Smooth muscle cell (in vitro differentiated cells): Measurements from ENCODE around the gene NCAN. TPM values are rescaled to one million over a fixed set of nuclear protein-coding genes. Genes with fewer than 3 reads are reported as not detected.

ENCODE experiments used
- DNase-seq: peaks from one replicate; lab custom pipeline; 2025; ENCODE audit not compliant: unreplicated experiment; lab: John Stamatoyannopoulos, UW
- H2AFZ ChIP-seq: fragments of 200-600 bp; sonication (generic); 2 replicates; pipeline ENCODE4 v1.6.0; 2016; ENCODE audit warnings: antibody characterized with exemption, low read depth, mild to moderate bottlenecking
- H3F3A ChIP-seq: fragments of 200-600 bp; sonication (generic); 2 replicates; pipeline ENCODE4 v1.6.0; 2017; ENCODE audit warnings: antibody characterized with exemption, low read depth
- H3K27ac ChIP-seq: fragments of 200-600 bp; sonication (generic); 2 replicates; pipeline ENCODE4 v1.5.1; 2016; ENCODE audit warnings: low read depth, mild to moderate bottlenecking
- H3K27me3 ChIP-seq: fragments of 200-600 bp; sonication (generic); 2 replicates; pipeline ENCODE4 v1.6.1; 2016; ENCODE audit warnings: low read depth, mild to moderate bottlenecking
- H3K36me3 ChIP-seq: fragments of 200-600 bp; sonication (generic); 2 replicates; pipeline ENCODE4 v1.5.1; 2016; ENCODE audit warnings: low read depth
- H3K4me1 ChIP-seq: fragments of 200-600 bp; sonication (generic); 2 replicates; pipeline ENCODE4 v1.5.1; 2016; ENCODE audit warnings: low read depth
- H3K4me2 ChIP-seq: fragments of 200-600 bp; sonication (generic); 2 replicates; pipeline ENCODE4 v1.6.0; 2016; ENCODE audit warnings: mild to moderate bottlenecking
- H3K4me3 ChIP-seq: fragments of 200-600 bp; sonication (generic); 2 replicates; pipeline ENCODE4 v1.5.1; 2016; ENCODE audit warnings: mild to moderate bottlenecking
- H3K79me2 ChIP-seq: fragments of 200-600 bp; sonication (generic); 2 replicates; pipeline ENCODE4 v1.6.0; 2016; ENCODE audit warnings: low read depth, mild to moderate bottlenecking
- H3K9ac ChIP-seq: fragments of 200-600 bp; sonication (generic); 2 replicates; pipeline ENCODE4 v1.6.0; 2016; ENCODE audit warnings: low read depth
- H3K9me3 ChIP-seq: fragments of 200-600 bp; sonication (generic); replicated peaks from 2 replicates; pipeline ENCODE4 v1.5.1; 2016; ENCODE audit warnings: low read depth
- H4K20me1 ChIP-seq: fragments of 200-600 bp; sonication (generic); 2 replicates; pipeline ENCODE4 v1.6.0; 2016; ENCODE audit warnings: low read depth
- CTCF ChIP-seq: fragments of 200-600 bp; sonication (generic); IDR thresholded peaks from 2 replicates; pipeline ENCODE4 v1.5.1; 2017; ENCODE audit warnings: borderline replicate concordance, mild to moderate bottlenecking, antibody characterized with exemption; ENCODE audit not compliant: insufficient read depth, poor library complexity, severe bottlenecking
- WGBS: methylation state at CpG from one replicate; pipeline ENCODE4 v1.1.7; 2016; ENCODE audit warnings: low lambda C conversion rate; 5-methylcytosine and 5-hydroxymethylcytosine counted together
- polyA plus RNA-seq: library from polyadenylated mRNA; unstranded; fragments of >200 nt; fragmentation: Nextera tagmentation; extraction: Ambion mirVana; gene quantifications from 2 replicates; pipeline ENCODE4 v1.2.1, GENCODE V29; 2016
- total RNA-seq: library from RNA; depleted of rRNA; stranded (reverse); fragments of >200 nt; gene quantifications from 2 replicates; pipeline ENCODE4 v1.2.3, GENCODE V29; 2014

The NCAN gene
- total and polyA plus RNA-seq, 2 experiments from 2014 or later = not detected

DNA sequence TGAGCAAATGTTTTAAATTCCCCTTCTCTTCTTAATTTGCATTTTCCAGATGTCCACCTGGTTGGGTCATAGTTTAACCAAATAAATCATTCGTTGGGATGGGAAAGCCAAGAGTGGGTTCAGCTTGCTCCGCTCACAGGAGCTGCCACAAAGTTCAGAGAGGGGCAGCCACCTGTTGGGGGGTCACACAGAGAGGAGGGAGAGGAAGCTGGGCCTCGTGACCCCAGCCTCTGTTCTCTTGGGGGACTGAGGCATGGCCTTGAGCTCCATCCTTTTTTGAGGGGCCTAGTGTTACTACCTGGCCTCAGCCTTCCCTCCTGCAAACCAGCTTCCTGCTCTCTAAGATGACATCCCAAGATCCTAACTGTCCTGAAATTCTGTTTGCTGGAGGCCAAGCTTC, 44.1 kb upstream of the NCAN start:
- no peak for TF ChIP-seq CTCF
- H3K27me3 ChIP-seq = no peaks in the 10 kb centered on the region
- H3K4me1 ChIP-seq = no peaks in the 10 kb centered on the region
- H3K79me2 ChIP-seq = no peaks in the 10 kb centered on the region
- DNase-seq = no peak
- no peaks in the 10 kb centered on the region for H3K36me3 ChIP-seq
- no peak overlapping the region for H3K4me3 ChIP-seq
- H4K20me1 ChIP-seq = peaks cover 11% of the 10 kb centered on the region
- H3K9me3 ChIP-seq = no peaks in the 10 kb centered on the region
- no peak overlapping the region for H3K27ac ChIP-seq
- no peak overlapping the region for H3K9ac ChIP-seq
- no peaks in the 10 kb centered on the region for H3F3A ChIP-seq
- no peak overlapping the region for H2AFZ ChIP-seq
- 91% methylated on average over 3 of the region's 3 CpGs for WGBS
- no peak overlapping the region for H3K4me2 ChIP-seq

DNA sequence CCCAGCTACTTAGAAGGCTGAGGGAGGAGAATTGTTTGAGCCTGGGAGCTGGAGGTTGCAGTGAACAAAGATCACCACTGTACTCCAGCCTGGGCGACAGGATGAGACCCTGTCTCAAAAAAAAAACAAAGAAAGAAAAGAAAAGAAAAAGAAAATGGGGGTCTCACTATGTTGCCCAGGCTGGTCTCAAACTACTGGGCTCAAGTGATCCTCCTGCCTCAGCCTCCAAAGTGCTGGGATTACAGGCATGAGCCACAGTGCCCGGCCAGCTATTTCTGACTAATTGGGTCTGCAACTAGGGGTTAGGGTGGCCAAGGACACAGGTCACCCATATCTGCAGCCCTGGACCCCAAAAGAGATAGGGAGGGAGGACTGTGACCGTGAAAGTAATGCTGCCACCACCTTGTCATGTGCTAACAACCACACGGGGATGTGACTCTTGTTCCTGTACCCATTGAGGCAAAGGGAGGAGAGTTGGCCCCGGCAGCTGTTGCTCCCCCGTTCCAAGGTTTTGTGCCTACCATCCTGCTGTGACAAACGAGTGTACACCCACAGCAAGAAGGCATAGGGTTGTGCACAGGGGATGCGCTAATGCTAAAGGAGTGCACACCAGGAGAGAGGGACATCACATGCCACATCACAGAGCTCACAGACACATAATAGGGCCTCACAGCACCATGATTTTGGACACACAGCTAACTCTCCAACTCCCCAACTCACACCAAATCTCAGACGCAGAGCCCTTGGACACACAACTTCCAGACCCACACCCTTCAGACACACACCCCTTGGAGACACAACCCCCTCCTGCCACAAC, 42.3 kb upstream of the NCAN start:
- WGBS = 81% methylated on average over 9 of the region's 9 CpGs
- Histone ChIP-seq H2AFZ (no peak overlapping the region), H3K79me2 (no peaks in the 10 kb centered on the region), H3K36me3 (no peaks in the 10 kb centered on the region), H3K27ac (no peak overlapping the region), H4K20me1 (peaks cover 11% of the 10 kb centered on the region), H3K4me1 (no peaks in the 10 kb centered on the region), H3K27me3 (no peaks in the 10 kb centered on the region), H3K4me3 (peak overlapping the region; percentile 38), H3F3A (no peaks in the 10 kb centered on the region), H3K9ac (no peak overlapping the region), H3K9me3 (no peaks in the 10 kb centered on the region), H3K4me2 (peak overlapping the region; percentile 81)
- no peak for TF ChIP-seq CTCF
- DNase-seq = no peak

- Histone ChIP-seq H3K27ac (no peak within 1 kb of the TSS), H3K36me3 (no peaks in the 10 kb centered on the region), H2AFZ (no peak within 1 kb of the TSS), H3F3A (no peaks in the 10 kb centered on the region), H3K4me3 (peak within 1 kb of the TSS; percentile 38), H3K9me3 (no peaks in the 10 kb centered on the region), H4K20me1 (peaks cover 11% of the 10 kb centered on the region), H3K27me3 (no peaks in the 10 kb centered on the region), H3K4me1 (no peaks in the 10 kb centered on the region), H3K4me2 (peak within 1 kb of the TSS; percentile 81), H3K9ac (no peak within 1 kb of the TSS), H3K79me2 (no peaks in the 10 kb centered on the region)
- no peak for TF ChIP-seq CTCF
- 17% methylated on average over 56 of the region's 56 CpGs for WGBS
- DNase-seq = peak; percentile 14
Measured at GRCh38 chr19:19170053-19170872, 41.5 kb upstream of the NCAN start, which contains the start of gene MEF2B. TSS of gene MEF2B (minus strand) at chr19:19170263. CDS start at chr19:19150735, 19,528 bp downstream.
